ENCODE data around the gene CLDN24. TPM values are rescaled to one million over a fixed set of nuclear protein-coding genes. Genes with fewer than 3 reads are reported as not detected.

Gene CLDN24
- total RNA-seq, 1 experiment from 2014 or later: not detected

DNA sequence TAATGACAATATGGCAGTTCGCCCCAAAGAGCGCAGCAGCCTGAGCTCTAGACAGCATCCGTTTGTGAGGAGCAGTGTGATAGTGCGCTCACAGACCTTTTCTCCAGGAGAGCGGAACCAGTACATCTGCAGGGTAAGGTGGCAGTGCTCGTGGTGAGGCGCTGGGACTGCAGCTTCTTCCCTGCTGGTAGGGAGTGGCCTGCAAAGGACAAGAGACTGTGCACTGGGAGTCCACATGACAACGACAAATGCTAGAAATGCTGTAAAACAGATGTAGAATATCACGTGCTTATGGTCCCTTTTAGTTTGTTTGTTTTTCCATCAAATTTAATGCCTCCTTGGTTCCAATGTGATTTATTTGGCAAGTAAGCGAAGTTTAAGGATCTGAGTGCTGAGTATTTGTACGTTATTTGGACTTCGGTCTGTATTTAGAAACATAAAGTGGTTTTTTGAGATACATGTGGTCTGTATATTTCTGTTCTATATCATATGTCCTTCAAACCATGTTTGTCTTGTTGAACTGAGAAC is 37.9 kb downstream of the CLDN24 start:
- CTCF ChIA-PET: no interaction called here
- Mint-ChIP-seq H3K4me1 (no peaks in the 10 kb centered on the region), H3K27ac (no peak overlapping the region), H3K4me3 (no peak overlapping the region), H3K27me3 (ENCODE audit: low read depth) (no peaks in the 10 kb centered on the region), H3K36me3 (peaks cover 76% of the 10 kb centered on the region), H3K9me3 (no peaks in the 10 kb centered on the region)
- TF ChIP-seq EMX1 (CRISPR knock-in tag; IDR thresholded peaks at IDR 0.05) (no peak), ZNF671 (CRISPR knock-in tag; IDR thresholded peaks at IDR 0.05) (no peak), IRF1 (CRISPR knock-in tag; IDR thresholded peaks at IDR 0.05) (no peak), SP1 (CRISPR knock-in tag; conservative IDR thresholded peaks at IDR 0.05) (no peak), IRF2 (CRISPR knock-in tag; IDR thresholded peaks at IDR 0.05; ENCODE audit: borderline replicate concordance, low read depth) (no peak), ERG (CRISPR knock-in tag; IDR thresholded peaks at IDR 0.05) (no peak), NFYB (CRISPR knock-in tag; conservative IDR thresholded peaks at IDR 0.05; ENCODE audit: low read depth) (no peak), PRRX2 (CRISPR knock-in tag; IDR thresholded peaks at IDR 0.05) (no peak), ZNF317 (CRISPR knock-in tag; IDR thresholded peaks at IDR 0.05; ENCODE audit: borderline replicate concordance, low read depth) (no peak), ZNF232 (CRISPR knock-in tag; IDR thresholded peaks at IDR 0.05) (no peak), E2F5 (CRISPR knock-in tag; IDR thresholded peaks at IDR 0.05) (no peak), GTF2I (CRISPR knock-in tag; conservative IDR thresholded peaks at IDR 0.05) (no peak), HMGA2 (CRISPR knock-in tag; IDR thresholded peaks at IDR 0.05) (no peak)
- TF ChIP-seq, protein P1, sequence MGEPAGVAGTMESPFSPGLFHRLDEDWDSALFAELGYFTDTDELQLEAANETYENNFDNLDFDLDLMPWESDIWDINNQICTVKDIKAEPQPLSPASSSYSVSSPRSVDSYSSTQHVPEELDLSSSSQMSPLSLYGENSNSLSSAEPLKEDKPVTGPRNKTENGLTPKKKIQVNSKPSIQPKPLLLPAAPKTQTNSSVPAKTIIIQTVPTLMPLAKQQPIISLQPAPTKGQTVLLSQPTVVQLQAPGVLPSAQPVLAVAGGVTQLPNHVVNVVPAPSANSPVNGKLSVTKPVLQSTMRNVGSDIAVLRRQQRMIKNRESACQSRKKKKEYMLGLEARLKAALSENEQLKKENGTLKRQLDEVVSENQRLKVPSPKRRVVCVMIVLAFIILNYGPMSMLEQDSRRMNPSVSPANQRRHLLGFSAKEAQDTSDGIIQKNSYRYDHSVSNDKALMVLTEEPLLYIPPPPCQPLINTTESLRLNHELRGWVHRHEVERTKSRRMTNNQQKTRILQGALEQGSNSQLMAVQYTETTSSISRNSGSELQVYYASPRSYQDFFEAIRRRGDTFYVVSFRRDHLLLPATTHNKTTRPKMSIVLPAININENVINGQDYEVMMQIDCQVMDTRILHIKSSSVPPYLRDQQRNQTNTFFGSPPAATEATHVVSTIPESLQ (CRISPR knock-in tag; IDR thresholded peaks at IDR 0.05): no peak
- ATAC-seq (no peak), DNase-seq (ENCODE audit: low spot score) (no peak)
- POLR2A ChIA-PET: no interaction called here

DNA sequence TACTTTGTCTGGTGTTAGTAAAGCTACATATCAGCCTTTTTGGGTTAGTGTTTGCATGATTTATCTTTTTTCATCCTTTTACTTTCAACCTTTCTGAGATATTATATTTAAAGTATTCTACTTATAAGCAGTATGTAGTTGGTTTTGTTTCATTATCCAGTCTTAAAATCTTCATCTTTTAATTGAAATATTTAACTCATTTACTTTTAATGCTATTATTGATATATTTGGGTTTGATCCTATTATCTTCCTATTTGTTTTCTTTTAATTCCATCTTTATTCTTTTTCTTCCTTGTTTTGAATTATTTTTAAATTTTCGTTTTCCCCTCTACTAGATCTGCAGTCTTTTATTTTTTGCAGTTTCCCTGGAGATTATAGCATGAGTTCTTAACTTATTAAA is 46.1 kb downstream of the CLDN24 start:
- H3K4me1 Mint-ChIP-seq: no peaks in the 10 kb centered on the region
- H3K4me3 Mint-ChIP-seq: no peak overlapping the region
- H3K9me3 Mint-ChIP-seq: peaks cover 30% of the 10 kb centered on the region
- CTCF ChIA-PET: interaction anchor here (1.2 kb wide), 1 partner anchor 14 kb away, joined by 3 read pairs; no protein-coding TSS in a partner anchor
- POLR2A ChIA-PET: no interaction called here
- H3K27ac Mint-ChIP-seq: no peak overlapping the region
- H3K27me3 Mint-ChIP-seq (ENCODE audit: low read depth): no peaks in the 10 kb centered on the region
- H3K36me3 Mint-ChIP-seq: peaks cover 64% of the 10 kb centered on the region
- DNase-seq (ENCODE audit: low spot score): no peak
- no peak for ATAC-seq
- TF ChIP-seq CTCF (IDR thresholded peaks at IDR 0.05) (no peak), NR1H2 (CRISPR knock-in tag; IDR thresholded peaks at IDR 0.05) (no peak), ERG (CRISPR knock-in tag; IDR thresholded peaks at IDR 0.05) (no peak), RELA (CRISPR knock-in tag; IDR thresholded peaks at IDR 0.05; ENCODE audit: borderline replicate concordance) (no peak), NFATC4 (CRISPR knock-in tag; IDR thresholded peaks at IDR 0.05) (no peak)
- TF ChIP-seq, protein P2, sequence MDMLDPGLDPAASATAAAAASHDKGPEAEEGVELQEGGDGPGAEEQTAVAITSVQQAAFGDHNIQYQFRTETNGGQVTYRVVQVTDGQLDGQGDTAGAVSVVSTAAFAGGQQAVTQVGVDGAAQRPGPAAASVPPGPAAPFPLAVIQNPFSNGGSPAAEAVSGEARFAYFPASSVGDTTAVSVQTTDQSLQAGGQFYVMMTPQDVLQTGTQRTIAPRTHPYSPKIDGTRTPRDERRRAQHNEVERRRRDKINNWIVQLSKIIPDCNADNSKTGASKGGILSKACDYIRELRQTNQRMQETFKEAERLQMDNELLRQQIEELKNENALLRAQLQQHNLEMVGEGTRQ (CRISPR knock-in tag; IDR thresholded peaks at IDR 0.05): no peak
- TF ChIP-seq, protein P3, sequence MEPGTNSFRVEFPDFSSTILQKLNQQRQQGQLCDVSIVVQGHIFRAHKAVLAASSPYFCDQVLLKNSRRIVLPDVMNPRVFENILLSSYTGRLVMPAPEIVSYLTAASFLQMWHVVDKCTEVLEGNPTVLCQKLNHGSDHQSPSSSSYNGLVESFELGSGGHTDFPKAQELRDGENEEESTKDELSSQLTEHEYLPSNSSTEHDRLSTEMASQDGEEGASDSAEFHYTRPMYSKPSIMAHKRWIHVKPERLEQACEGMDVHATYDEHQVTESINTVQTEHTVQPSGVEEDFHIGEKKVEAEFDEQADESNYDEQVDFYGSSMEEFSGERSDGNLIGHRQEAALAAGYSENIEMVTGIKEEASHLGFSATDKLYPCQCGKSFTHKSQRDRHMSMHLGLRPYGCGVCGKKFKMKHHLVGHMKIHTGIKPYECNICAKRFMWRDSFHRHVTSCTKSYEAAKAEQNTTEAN (CRISPR knock-in tag; IDR thresholded peaks at IDR 0.05): no peak
- TF ChIP-seq, protein P4, sequence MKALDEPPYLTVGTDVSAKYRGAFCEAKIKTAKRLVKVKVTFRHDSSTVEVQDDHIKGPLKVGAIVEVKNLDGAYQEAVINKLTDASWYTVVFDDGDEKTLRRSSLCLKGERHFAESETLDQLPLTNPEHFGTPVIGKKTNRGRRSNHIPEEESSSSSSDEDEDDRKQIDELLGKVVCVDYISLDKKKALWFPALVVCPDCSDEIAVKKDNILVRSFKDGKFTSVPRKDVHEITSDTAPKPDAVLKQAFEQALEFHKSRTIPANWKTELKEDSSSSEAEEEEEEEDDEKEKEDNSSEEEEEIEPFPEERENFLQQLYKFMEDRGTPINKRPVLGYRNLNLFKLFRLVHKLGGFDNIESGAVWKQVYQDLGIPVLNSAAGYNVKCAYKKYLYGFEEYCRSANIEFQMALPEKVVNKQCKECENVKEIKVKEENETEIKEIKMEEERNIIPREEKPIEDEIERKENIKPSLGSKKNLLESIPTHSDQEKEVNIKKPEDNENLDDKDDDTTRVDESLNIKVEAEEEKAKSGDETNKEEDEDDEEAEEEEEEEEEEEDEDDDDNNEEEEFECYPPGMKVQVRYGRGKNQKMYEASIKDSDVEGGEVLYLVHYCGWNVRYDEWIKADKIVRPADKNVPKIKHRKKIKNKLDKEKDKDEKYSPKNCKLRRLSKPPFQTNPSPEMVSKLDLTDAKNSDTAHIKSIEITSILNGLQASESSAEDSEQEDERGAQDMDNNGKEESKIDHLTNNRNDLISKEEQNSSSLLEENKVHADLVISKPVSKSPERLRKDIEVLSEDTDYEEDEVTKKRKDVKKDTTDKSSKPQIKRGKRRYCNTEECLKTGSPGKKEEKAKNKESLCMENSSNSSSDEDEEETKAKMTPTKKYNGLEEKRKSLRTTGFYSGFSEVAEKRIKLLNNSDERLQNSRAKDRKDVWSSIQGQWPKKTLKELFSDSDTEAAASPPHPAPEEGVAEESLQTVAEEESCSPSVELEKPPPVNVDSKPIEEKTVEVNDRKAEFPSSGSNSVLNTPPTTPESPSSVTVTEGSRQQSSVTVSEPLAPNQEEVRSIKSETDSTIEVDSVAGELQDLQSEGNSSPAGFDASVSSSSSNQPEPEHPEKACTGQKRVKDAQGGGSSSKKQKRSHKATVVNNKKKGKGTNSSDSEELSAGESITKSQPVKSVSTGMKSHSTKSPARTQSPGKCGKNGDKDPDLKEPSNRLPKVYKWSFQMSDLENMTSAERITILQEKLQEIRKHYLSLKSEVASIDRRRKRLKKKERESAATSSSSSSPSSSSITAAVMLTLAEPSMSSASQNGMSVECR (CRISPR knock-in tag; IDR thresholded peaks at IDR 0.05; ENCODE audit: borderline replicate concordance): no peak
